HCT116 (cell line): Measurements from ENCODE around the gene MBD1. TPM values are rescaled to one million over a fixed set of nuclear protein-coding genes. Genes with fewer than 3 reads are reported as not detected.

Source experiments
- ATAC-seq: fragments of 200-7000 bp; cut with Tn5 transposase; 2 replicates; pipeline ENCODE4 v1.9.1; 2020; ENCODE audit warnings: mild to moderate bottlenecking, moderate library complexity
- BruUV-seq: library from RNA; stranded (reverse); fragments of 400-500 nt; replicated peaks from 2 replicates; lab custom pipeline; 2021; lab: Mats Ljungman, UMichigan
- CTCF ChIA-PET: fragments of 300-600 bp; sonication (Branson Sonifier 250); formaldehyde crosslinking; loops from one replicate; lab custom pipeline; 2021; ENCODE audit warnings: antibody characterized with exemption; lab: Charles Lee
- POLR2A ChIA-PET: fragments of 300-600, 350-600 bp; sonication (Branson Sonifier 250); formaldehyde crosslinking; loops from one replicate; lab custom pipeline; 2021; ENCODE audit warnings: antibody characterized with exemption; lab: Charles Lee
- RAD21 ChIA-PET, 2 experiments: fragments of 300-600 bp; sonication (Branson Sonifier 250); formaldehyde crosslinking; loops; one replicate each; lab custom pipeline; 2023; ENCODE audit warnings: low total read pairs in 2 of 2; ENCODE audit not compliant: uncharacterized antibody in 2 of 2, unreplicated experiment in 2 of 2, low non-redundant PET in 1 of 2; lab: Charles Lee
- DNase-seq: peaks from one replicate; pipeline ENCODE4 v3.0.0-alpha.2; 2010; ENCODE audit warnings: low read depth, low spot score
- H2AFZ ChIP-seq: fragments of 200-600 bp; shearing (Covaris generic), sonication (generic); 2 replicates; pipeline ENCODE4 v1.6.1; 2017; ENCODE audit warnings: low read depth, mixed run types, mixed read lengths, antibody characterized with exemption, low read length; ENCODE audit not compliant: poor library complexity, severe bottlenecking
- H3K27ac ChIP-seq: 2 replicates; pipeline ENCODE4 v1.5.1; 2012; ENCODE audit warnings: low read depth, low read length
- H3K27me3 ChIP-seq: fragments of 200-600 bp; sonication (generic); 2 replicates; pipeline ENCODE4 v1.6.1; 2016; ENCODE audit warnings: mixed run types, low read length, mixed read lengths; ENCODE audit not compliant: insufficient read depth
- H3K36me3 ChIP-seq, 2 experiments: fragments of 200-500 bp in 1 of 2; fragments of 200-600 bp in 1 of 2; sonication (Bioruptor generic) in 1 of 2; sonication (generic) in 1 of 2; 2 replicates each; pipeline versions ENCODE4 v1.5.1 to v1.6.1; 2014 to 2016; ENCODE audit warnings: low read length in 2 of 2, inconsistent platforms in 1 of 2, mixed read lengths in 1 of 2, mixed run types in 1 of 2; ENCODE audit not compliant: insufficient read depth in 2 of 2, control insufficient read depth in 1 of 2
- H3K4me1 ChIP-seq, 2 experiments: fragments of 200-600 bp in 1 of 2; sonication (generic) in 1 of 2; 2 replicates each; pipeline versions ENCODE4 v1.5.1 to v1.6.1; 2012 to 2017; ENCODE audit warnings: low read length in 2 of 2, inconsistent platforms in 1 of 2, mild to moderate bottlenecking in 1 of 2, mixed read lengths in 1 of 2, mixed run types in 1 of 2, moderate library complexity in 1 of 2; ENCODE audit not compliant: insufficient read depth in 2 of 2, control insufficient read depth in 1 of 2
- H3K4me2 ChIP-seq: fragments of 200-600 bp; sonication (generic); 2 replicates; pipeline ENCODE4 v1.6.1; 2017; ENCODE audit warnings: mixed run types, low read length, mixed read lengths
- H3K4me3 ChIP-seq, 2 experiments: fragments of 200-600 bp in 1 of 2; sonication (generic) in 1 of 2; replicated peaks in 1 of 2; 2 replicates each; pipeline ENCODE4 v1.5.1; 2011 to 2016; ENCODE audit warnings: low read length in 2 of 2, control low read depth in 1 of 2, low read depth in 1 of 2, mild to moderate bottlenecking in 1 of 2, mixed read lengths in 1 of 2, mixed run types in 1 of 2
- H3K79me2 ChIP-seq: fragments of 200-600 bp; sonication (generic); 2 replicates; pipeline ENCODE4 v1.6.1; 2017; ENCODE audit warnings: mild to moderate bottlenecking, mixed run types, low read length, moderate library complexity, mixed read lengths; ENCODE audit not compliant: insufficient read depth
- H3K9ac ChIP-seq: fragments of 200-600 bp; sonication (generic); 2 replicates; pipeline ENCODE4 v1.6.1; 2016; ENCODE audit warnings: low read length, mixed read lengths
- H3K9me2 ChIP-seq: fragments of 200-600 bp; sonication (generic), shearing (Covaris generic); 2 replicates; pipeline ENCODE4 v1.6.1; 2017; ENCODE audit warnings: mixed run types, mild to moderate bottlenecking, moderate library complexity; ENCODE audit not compliant: insufficient read depth
- H3K9me3 ChIP-seq, 2 experiments: fragments of 200-500 bp in 1 of 2; fragments of 200-600 bp in 1 of 2; sonication (Bioruptor generic) in 1 of 2; sonication (generic) in 1 of 2; 2 replicates each; pipeline ENCODE4 v1.6.1; 2014 to 2017; ENCODE audit warnings: low read length in 2 of 2, mixed read lengths in 2 of 2, inconsistent platforms in 1 of 2, low read depth in 1 of 2, mild to moderate bottlenecking in 1 of 2, mixed run types in 1 of 2, moderate library complexity in 1 of 2; ENCODE audit not compliant: control insufficient read depth in 1 of 2, insufficient read depth in 1 of 2
- H4K20me1 ChIP-seq: fragments of 200-600 bp; sonication (generic), shearing (Covaris generic); 2 replicates; pipeline ENCODE4 v1.6.1; 2017; ENCODE audit warnings: mixed run types, mild to moderate bottlenecking, moderate library complexity; ENCODE audit not compliant: insufficient read depth
- ATF3 ChIP-seq: IDR thresholded peaks from 2 replicates; pipeline ENCODE4 v1.6.1; 2012
- CBX3 ChIP-seq: IDR thresholded peaks from 2 replicates; pipeline ENCODE4 v1.6.1; 2012; ENCODE audit warnings: low read depth
- CEBPB ChIP-seq: IDR thresholded peaks from 2 replicates; pipeline ENCODE4 v1.6.1; 2012; ENCODE audit warnings: low read depth
- EZH2phosphoT487 ChIP-seq: fragments of 200-600 bp; IDR thresholded peaks from 2 replicates; pipeline ENCODE4 v1.6.1; 2018; ENCODE audit warnings: antibody characterized with exemption, borderline replicate concordance
- FOSL1 ChIP-seq: IDR thresholded peaks from 2 replicates; pipeline ENCODE4 v1.6.1; 2012; ENCODE audit warnings: low read depth
- JUND ChIP-seq: IDR thresholded peaks from 2 replicates; pipeline ENCODE4 v1.6.1; 2012
- MAX ChIP-seq: IDR thresholded peaks from 2 replicates; pipeline ENCODE4 v1.6.1; 2012
- POLR2A ChIP-seq: IDR thresholded peaks from 2 replicates; pipeline ENCODE4 v1.7.0; 2011; ENCODE audit warnings: borderline replicate concordance; ENCODE audit not compliant: insufficient read depth, insufficient read length; ENCODE audit errors: extremely low read depth
- SP1 ChIP-seq: IDR thresholded peaks from 2 replicates; pipeline ENCODE4 v1.6.1; 2012; ENCODE audit warnings: low read depth
- ZFX ChIP-seq: fragments of 450-650 bp; IDR thresholded peaks from 2 replicates; pipeline ENCODE4 v1.6.1; 2017
- ZNF274 ChIP-seq: fragments of 200-500 bp; sonication (Bioruptor generic); IDR thresholded peaks from 2 replicates; pipeline ENCODE4 v1.6.1; 2014; ENCODE audit warnings: mild to moderate bottlenecking, low read depth, low read length, inconsistent platforms
- intact Hi-C: fragments of 100-400 bp; cut with micrococcal nuclease; formaldehyde crosslinking; loops from 2 replicates; pipeline ENCODE4 v1.10.0; 2022
- total RNA-seq: library from RNA; stranded (reverse); gene quantifications from one replicate; pipeline ENCODE4 v1.2.1, GENCODE V29; 2021; ENCODE audit not compliant: unreplicated experiment

Gene MBD1
- total RNA-seq, 1 experiment from 2014 or later: 63.9 TPM

GRCh38 chr18:50299626-50300388 lies 18.5 kb upstream of the MBD1 start:
- no peak for DNase-seq
- no peak overlapping the region for H2AFZ ChIP-seq
- intact Hi-C loops: no loop called here
- TF ChIP-seq SP1: no peak
- TF ChIP-seq EZH2phosphoT487: no peak
- no peak for TF ChIP-seq FOSL1
- TF ChIP-seq ATF3: no peak
- TF ChIP-seq ZNF274: no peak
- no peak for TF ChIP-seq MAX
- no peak for TF ChIP-seq CBX3
- TF ChIP-seq ZFX: no peak
- TF ChIP-seq POLR2A: no peak
- TF ChIP-seq CEBPB: no peak
- no peak for TF ChIP-seq JUND
- H3K4me2 ChIP-seq: no peak overlapping the region
- H3K4me3 ChIP-seq: no peak overlapping the region
- no peaks in the 10 kb centered on the region for H3K36me3 ChIP-seq
- BruUV-seq: no TSS peak
- no peaks in the 10 kb centered on the region for H3K9me2 ChIP-seq
- no peak overlapping the region for H3K9ac ChIP-seq
- CTCF ChIA-PET: no interaction called here
- H3K27me3 ChIP-seq: no peaks in the 10 kb centered on the region
- no peaks in the 10 kb centered on the region for H4K20me1 ChIP-seq
- no peak for ATAC-seq
- POLR2A ChIA-PET: no interaction called here
- no peak overlapping the region for H3K27ac ChIP-seq
- H3K79me2 ChIP-seq: no peaks in the 10 kb centered on the region
- H3K9me3 ChIP-seq: no peaks in the 10 kb centered on the region
- H3K4me1 ChIP-seq: no peaks in the 10 kb centered on the region
- RAD21 ChIA-PET: no interaction called here
